B cell (primary cell): Measurements from ENCODE around the gene ZSCAN10.

Source experiments
- CTCF ChIP-seq: fragments of 200-600 bp; IDR thresholded peaks from one replicate; pipeline ENCODE4 v1.8.0; 2022; ENCODE audit warnings: antibody characterized with exemption, mild to moderate bottlenecking
- EZH2 ChIP-seq: IDR thresholded peaks from 2 replicates; pipeline ENCODE4 v1.6.1; 2012; ENCODE audit warnings: borderline replicate concordance, low read depth, mild to moderate bottlenecking, moderate library complexity, low read length; ENCODE audit not compliant: insufficient read depth, poor library complexity, severe bottlenecking

GRCh38 chr16:3070608-3071111, 28.4 kb downstream of the ZSCAN10 start:
- TF ChIP-seq CTCF (no peak), EZH2 (no peak)
